CD4-positive, alpha-beta T cell treated with Interleukin-21 for 1 hour (primary cell): ENCODE data around the gene PHF13.
"Not testable (repeated sequence)": the region's sequence is repeated elsewhere in the genome, so short reads cannot be mapped to it uniquely, and the experiment has no call there.

Source experiments
- DNase-seq: peaks from one replicate; pipeline ENCODE4 v3.0.0-alpha.2; 2020

Gene PHF13

DNA sequence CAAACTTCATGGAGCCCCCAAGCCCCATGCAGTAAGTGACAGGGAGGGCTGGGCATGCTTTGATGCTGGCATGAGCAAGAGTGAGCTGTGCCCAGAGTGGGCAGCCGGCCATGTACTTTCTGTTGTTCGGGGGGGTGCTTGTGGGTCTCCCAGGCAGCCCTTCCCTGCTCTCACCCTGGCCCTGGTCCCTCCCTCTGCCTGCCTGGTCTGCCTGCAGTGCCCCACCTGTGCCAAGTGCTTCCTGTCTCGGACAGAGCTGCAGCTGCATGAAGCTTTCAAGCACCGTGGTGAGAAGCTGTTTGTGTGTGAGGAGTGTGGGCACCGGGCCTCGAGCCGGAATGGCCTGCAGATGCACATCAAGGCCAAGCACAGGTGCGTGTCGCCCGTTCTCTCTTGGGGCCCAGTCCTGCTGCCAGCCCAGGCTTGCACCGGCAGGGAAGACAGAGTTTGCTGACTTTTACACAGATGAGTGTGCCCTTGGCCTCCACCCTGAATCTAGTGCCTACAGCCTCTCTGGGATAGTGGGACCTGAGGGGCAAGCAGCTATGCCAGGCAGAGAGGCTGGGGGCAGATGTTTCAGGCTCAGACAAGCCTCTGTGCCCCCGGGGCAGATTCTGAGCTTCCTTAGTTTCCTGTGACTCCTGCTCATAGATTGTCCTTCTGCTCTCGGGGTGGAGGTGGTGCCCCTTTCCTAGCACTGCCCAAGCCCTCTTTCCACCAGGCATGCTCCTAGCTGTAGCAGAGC is 26.1 kb upstream of the PHF13 start:
- no peak for DNase-seq

- DNase-seq, result no peak
Observed at GRCh38 chr1:6588128-6588892, 25.2 kb upstream of the PHF13 start.

- DNase-seq, result no peak
Observed at GRCh38 chr1:6588893-6589520, 24.5 kb upstream of the PHF13 start.

DNA sequence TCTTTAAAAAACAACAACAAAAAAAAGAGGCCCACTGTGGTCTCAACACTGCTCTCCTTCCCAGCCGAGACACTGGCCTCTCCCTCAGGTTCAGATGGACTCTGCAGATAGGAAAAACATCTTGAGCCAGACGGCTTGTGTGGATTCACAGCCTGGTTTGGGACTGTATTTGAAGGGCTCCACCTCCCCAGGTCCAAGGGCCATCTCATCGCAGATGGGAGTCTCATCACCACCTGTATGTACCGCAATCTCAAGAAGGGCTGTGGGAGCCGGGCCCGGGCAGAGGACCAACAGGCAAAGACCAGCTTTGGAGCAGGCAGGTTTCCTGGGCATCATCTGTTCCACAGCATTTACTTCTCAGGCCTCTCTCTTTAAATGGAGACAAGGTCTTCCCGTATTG is 23.5 kb upstream of the PHF13 start:
- no peak for DNase-seq

- DNase-seq, result no peak
Observed at GRCh38 chr1:6591222-6591621, 22.3 kb upstream of the PHF13 start.

DNA sequence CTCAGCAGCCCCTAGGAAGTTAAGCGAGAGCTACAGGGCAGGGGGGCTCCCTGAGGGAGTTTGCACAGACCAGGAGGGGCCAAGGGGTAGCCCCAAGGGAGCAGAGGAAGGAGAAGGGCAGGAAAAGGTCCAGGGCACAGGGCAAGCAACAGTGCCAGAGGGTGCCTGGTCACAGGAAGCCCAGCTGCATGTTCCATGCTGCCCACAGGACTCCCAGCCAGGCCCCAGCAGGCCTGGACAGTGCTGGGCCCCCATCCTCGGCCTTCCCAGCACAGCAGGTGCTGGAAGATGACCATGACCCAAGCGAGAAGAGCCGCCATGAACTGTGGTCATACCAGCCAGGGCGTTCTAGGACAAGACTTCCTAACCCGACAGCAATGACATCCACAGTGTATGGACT is 21.9 kb upstream of the PHF13 start:
- no peak for DNase-seq

DNA sequence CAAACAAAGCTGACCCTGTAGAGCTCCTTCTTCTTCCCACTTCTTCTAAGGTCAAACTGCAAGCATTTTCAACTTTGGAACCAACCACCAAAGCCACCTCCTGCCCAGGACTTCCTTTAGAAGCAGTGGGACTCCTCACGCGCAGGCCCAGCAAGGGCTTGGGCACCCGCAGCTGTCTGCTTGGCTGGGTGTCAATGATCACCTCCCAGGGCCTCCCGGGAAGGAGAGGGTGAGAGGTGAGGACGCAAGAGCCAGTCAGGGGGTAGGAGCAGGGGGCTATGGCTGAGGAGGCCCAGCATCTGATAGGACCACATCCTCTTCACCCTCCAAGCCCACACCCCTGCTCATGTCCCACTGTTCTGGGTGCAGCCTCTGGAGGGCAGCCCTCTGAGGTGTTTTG is 21.1 kb upstream of the PHF13 start:
- DNase-seq, result no peak

DNA sequence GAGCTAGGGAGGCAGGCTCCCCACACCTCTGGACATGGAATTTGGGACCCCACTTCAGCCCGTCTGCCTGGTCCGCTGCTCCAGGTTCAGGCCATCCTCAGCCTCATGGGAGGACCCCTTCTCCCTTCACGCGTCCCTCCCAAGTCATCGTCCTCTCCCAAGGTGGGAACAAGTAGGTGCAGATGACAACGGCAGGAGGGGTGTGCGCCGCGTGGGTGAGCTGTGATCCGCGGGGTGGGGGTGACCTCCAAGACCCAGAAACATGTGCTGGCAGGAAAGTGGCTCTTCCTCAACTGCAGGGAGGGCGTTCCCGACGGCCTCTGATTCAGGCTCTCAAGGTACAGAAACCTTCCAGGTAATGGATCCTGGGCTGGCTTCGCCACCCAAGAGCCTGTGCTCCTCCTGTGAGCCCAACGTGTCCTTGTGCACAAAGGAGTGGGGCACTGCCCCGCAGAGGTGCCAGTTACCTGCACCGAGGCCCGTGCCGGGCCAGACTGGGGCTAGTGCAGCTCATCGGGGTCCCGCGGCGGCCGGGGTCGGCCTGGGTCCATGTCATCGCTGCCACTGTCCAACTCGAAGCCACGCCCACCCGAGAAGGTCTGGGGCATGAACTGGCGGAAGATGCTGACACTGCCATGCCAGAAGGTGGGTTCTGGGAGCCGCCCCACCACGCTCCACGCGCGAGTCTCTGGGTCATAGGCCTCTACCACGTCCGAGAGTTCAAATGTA is 20.5 kb upstream of the PHF13 start:
- no peak for DNase-seq

GRCh38 chr1:6593810-6594209 is 19.7 kb upstream of the PHF13 start:
- DNase-seq, result no peak

DNA sequence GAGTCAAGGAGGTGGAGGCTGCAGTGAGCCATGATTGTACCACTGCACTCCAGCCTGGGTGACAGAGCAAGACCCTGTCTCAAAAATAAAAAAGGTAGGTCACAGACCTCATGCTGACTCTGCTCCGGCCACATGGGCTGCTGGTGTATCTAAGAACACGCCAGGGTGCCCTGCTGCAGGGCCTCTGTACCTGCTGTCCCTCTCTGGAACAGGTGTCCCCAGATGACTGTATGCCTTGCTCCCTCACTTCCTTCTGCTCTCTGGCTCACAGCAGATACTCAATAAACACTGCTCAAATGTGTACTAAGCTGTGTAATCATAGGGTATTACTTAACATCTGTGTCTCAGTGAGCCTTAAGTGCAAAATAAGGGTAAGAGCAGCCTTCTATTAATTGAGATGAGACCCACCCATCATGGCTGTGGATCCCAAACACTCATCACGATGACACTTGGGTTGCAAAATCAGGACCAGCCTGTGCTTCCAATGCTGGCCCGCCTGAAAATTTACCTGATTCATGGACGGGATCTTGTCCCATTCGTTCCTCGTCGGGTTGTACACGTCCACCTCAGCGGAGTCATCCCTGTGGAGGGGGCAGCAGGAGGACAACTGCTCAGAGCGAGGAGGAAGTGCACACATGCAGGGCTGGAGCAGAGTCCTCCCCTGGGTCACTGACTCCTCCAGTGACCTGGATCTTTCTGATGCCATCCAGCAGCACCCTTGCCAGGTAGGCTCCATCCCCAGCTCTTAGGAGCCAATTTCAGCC is 18.4 kb upstream of the PHF13 start:
- DNase-seq, result no peak

DNA sequence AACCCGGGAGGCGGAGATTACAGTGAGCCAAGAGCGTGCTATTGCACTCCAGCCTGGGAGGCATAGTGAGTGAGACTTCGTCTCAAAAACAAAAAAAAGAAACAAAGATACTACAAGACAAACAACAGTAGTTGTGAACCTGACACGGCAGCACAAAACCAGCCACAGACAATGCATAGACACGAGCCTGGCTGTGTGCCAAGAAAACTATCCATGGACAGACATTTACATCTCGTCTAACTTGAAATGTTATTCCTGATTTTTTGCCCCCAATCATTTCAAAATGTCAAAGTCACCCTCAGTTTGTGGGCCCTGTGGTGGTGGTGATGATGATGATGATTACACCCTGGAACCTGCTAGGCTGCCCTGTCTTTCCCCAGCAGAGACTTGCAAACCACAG is 17.2 kb upstream of the PHF13 start:
- DNase-seq, result no peak

DNA sequence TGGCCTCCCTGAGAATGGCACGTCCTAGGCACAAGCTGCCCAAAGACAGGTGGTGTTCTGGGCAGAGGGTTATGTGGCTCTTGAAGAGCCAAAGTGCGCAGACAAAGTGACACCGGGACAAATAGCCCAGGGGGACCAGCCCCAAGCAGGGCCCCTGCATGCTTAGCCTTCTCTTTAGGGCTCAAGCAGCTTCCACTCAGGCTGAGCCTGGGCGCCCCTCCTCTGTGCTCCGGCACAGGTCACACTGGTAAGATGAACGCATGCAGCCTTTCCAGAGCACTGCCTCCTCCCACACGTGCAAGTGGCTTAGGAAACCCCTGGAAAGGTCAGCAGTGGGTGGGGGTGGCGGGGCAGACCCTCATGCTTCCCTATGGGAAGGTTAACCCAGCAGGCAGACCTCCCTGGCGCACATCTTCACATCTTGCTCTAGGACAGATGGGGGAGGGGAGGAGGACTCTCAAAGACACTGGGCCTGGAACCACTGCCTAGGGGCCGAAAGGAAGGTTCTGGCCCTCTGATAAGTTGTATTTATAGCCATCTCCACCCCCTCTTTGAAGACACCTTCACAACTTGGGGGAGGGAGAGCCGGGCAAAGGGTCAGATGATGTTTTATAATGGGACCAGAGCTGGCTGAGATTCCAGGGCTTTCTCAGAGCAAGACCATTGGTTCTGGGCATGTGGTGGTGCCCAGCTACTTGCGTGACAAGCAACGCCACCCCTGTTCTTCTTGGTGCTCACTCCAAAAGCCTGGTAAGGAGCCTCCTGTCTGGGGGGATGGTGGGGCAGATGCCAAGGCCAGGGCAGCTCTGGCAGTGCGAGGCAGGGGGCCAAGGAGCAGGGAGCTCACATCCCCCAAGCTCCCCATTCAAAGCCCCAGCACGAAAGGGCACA is 16.4 kb upstream of the PHF13 start:
- DNase-seq, result no peak

- DNase-seq, result no peak
Observed at GRCh38 chr1:6597777-6598131, 15.8 kb upstream of the PHF13 start.

GRCh38 chr1:6599141-6599975 is 14.2 kb upstream of the PHF13 start:
- DNase-seq, result peak; percentile 62

- not testable (repeated sequence) for DNase-seq
Observed at GRCh38 chr1:6599991-6600390, 13.5 kb upstream of the PHF13 start.

DNA sequence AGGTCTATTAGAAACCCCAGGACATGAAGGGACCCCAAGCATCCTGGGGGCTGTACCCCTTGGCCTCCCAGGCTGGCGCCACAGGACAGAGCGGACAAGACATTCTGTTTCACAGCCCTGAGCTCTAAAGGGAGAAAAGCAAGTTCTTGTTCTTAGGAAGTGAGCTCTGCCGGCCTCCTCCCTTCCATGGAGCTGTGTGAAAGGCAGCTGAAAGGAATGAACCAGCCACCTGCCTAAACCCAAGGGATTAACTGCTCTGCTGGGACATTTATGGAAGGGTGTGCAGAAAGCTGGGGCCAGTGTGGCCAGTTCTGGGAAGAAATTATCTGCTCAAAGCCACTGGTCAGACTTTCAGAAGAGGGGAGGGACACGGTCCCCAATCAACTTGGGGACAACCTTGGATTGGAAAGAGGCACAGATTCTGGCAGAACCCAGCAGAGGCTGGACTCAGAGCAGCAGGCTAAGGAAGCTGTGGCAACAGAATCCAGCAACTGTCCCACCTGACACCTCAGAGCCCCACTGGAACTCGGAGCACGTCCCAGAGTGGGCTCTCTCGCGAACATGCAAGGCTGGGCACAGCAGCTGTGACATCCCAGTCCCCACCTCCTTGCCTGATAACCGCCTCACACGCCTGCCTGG is 13.0 kb upstream of the PHF13 start:
- DNase-seq, result no peak

- peak; percentile 79 for DNase-seq
Observed at GRCh38 chr1:6601049-6601922, 12.2 kb upstream of the PHF13 start.

- DNase-seq, result no peak
Observed at GRCh38 chr1:6601923-6602668, 11.4 kb upstream of the PHF13 start.
